ENCODE measurements around the gene CNGB1.

CNGB1 gene

DNA sequence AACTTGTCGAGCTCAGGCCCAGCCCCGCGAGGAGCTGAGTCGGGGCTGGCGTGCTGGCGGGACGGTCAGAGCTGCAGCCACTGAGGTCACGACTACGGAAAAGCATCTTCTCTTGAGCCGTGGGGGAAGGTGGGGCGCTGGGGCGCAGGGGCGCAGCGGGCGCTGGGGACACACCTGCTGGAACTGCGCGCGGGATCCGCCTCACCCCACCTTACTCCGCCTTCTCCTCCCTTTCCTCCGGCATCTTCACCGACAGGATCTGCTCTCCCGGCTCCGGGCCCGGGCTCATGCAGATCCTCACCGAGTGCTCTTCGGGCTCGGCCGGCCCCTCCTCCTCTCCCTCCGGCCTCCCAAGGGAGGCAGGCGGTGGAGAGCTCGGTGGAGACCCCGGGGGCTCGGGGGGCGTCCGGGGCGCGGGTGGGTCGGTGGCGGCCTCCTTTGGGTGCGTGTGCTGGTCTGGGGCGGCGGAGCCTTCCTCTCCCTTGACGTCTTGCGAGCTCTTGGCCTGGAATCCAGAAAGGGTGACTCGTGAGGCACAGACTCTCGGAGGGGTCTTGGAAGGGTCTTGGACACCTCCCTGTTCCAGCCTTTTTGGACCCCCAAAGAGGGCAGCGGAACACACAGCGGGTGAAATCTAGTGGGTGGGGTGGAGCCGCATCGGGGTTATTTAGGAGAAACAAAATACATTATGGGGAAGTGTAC, 86.8 kb downstream of the CNGB1 start:
- TF ChIP-seq, protein P1, sequence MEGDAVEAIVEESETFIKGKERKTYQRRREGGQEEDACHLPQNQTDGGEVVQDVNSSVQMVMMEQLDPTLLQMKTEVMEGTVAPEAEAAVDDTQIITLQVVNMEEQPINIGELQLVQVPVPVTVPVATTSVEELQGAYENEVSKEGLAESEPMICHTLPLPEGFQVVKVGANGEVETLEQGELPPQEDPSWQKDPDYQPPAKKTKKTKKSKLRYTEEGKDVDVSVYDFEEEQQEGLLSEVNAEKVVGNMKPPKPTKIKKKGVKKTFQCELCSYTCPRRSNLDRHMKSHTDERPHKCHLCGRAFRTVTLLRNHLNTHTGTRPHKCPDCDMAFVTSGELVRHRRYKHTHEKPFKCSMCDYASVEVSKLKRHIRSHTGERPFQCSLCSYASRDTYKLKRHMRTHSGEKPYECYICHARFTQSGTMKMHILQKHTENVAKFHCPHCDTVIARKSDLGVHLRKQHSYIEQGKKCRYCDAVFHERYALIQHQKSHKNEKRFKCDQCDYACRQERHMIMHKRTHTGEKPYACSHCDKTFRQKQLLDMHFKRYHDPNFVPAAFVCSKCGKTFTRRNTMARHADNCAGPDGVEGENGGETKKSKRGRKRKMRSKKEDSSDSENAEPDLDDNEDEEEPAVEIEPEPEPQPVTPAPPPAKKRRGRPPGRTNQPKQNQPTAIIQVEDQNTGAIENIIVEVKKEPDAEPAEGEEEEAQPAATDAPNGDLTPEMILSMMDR (IDR thresholded peaks at IDR 0.05; ENCODE audit: control extremely low read depth, extremely low read depth, low read depth, missing control alignments): no peak
- ChIA-PET POLR2A (no interaction called here), CTCF (no interaction called here)
- DNase-seq (ENCODE audit: extremely low spot score): no peak

DNA sequence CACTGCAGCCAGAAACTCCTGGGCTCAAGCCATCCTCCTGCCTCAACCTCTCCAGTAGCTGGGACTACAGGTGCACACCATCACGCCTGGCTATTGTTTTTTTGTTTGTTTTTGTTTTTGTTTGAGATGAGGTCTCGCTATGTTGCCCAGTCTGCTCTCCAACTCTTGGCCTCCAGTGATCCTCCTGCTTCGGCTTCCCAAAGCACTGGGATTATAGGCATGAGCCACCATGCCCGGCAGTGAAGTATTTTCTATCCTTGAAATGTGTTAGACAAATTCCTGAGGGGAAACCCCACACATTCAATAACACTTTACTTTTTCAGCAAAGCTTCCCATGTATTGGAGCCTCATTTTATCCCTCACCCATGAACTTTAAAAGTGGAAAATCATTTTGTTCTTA, 87.4 kb downstream of the CNGB1 start:
- POLR2A ChIA-PET: no interaction called here
- CTCF ChIA-PET: interaction anchor here (1.4 kb wide), 1 partner anchor 16 kb away, joined by 6 read pairs; no protein-coding TSS in a partner anchor
- TF ChIP-seq, protein P1 (IDR thresholded peaks at IDR 0.05; ENCODE audit: control extremely low read depth, extremely low read depth, low read depth, missing control alignments): no peak
- DNase-seq (ENCODE audit: extremely low spot score): no peak

GRCh38 chr16:57882792-57883191, 88.1 kb downstream of the CNGB1 start:
- CTCF ChIA-PET: interaction anchor here (1.4 kb wide), 1 partner anchor 16 kb away, joined by 6 read pairs; no protein-coding TSS in a partner anchor

DNA sequence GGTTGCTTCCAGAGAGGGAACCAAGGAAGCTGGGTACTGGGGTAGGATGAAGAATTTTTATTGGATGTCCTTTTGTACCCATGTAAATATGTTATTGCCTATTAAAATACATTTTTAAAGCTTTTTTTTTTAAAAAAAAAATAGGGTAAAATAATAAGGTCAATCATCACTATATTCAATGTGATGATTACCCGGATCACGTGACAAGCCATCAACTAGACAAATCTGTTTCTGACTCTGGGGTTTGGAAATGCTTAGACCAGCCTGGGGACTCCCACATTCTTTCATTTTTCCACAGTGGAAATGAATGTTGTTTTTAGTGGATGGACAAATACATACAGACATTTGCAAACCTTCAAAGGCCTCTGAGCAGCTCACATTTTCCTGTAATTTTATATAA, 88.7 kb downstream of the CNGB1 start:
- ChIA-PET CTCF (interaction anchor here (1.4 kb wide), 1 partner anchor 17 kb away, joined by 6 read pairs; no protein-coding TSS in a partner anchor), POLR2A (no interaction called here)
- TF ChIP-seq, protein P1 (IDR thresholded peaks at IDR 0.05; ENCODE audit: control extremely low read depth, extremely low read depth, low read depth, missing control alignments): no peak
- no peak for DNase-seq (ENCODE audit: extremely low spot score)

More at GRCh38 chr16:57882792-57883191, 88.1 kb downstream of the CNGB1 start:
- POLR2A ChIA-PET: no interaction called here
- TF ChIP-seq, protein P1 (IDR thresholded peaks at IDR 0.05; ENCODE audit: control extremely low read depth, extremely low read depth, low read depth, missing control alignments): no peak
- DNase-seq (ENCODE audit: extremely low spot score): no peak

DNA sequence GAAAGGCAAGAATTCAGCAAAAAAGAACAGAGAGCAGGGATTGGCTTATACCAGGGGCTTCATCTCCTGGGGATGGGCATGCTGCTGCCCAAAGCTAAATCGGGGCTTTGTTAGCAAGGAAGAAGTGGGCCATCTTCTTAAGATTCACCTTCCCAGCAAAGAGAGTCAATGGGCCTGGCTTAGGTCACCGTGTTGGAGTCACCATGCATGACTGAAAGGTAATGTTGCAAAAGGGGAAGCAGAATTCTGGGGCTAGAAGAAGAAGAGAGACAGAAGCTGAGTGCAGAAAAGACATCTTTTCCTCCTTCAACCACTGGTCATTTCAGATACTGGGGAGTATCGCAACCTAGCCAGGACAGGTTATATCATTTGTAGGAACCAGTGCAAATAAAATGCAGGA, 92.3 kb downstream of the CNGB1 start:
- POLR2A ChIA-PET: interaction anchor here (0.7 kb wide), 1 partner anchor 444 kb away, joined by 3 read pairs; no protein-coding TSS in a partner anchor
- TF ChIP-seq, protein P1 (IDR thresholded peaks at IDR 0.05; ENCODE audit: control extremely low read depth, extremely low read depth, low read depth, missing control alignments): no peak
- CTCF ChIA-PET: interaction anchor here (1.3 to 1.5 kb wide), 2 partner anchors 12 to 20 kb away, joined by 3 to 4 read pairs; no protein-coding TSS in a partner anchor
- DNase-seq (ENCODE audit: extremely low spot score): no peak

GRCh38 chr16:57876210-57876609, 94.7 kb downstream of the CNGB1 start:
- TF ChIP-seq, protein P1 (IDR thresholded peaks at IDR 0.05; ENCODE audit: control extremely low read depth, extremely low read depth, low read depth, missing control alignments): no peak
- DNase-seq (ENCODE audit: extremely low spot score): no peak
- ChIA-PET POLR2A (no interaction called here), CTCF (interaction anchor here (0.9 kb wide), 1 partner anchor 23 kb away, joined by 3 read pairs; no protein-coding TSS in a partner anchor)

All from GM10248 (cell line).